PC-9 (cell line): Measurements from ENCODE around the gene ZSWIM3.

ENCODE experiments used
- EZH2 ChIP-seq: fragments of 200-600 bp; sonication (generic); IDR thresholded peaks from 2 replicates; pipeline ENCODE4 v1.8.0; 2017; ENCODE audit warnings: antibody characterized with exemption, low read depth
- TF ChIP-seq, protein P1 (sequence below): fragments of 200-600 bp; sonication (generic); conservative IDR thresholded peaks from 2 replicates; pipeline ENCODE4 v1.6.1; 2017; ENCODE audit warnings: mixed run types, antibody characterized with exemption, mild to moderate bottlenecking, moderate library complexity

DNA sequence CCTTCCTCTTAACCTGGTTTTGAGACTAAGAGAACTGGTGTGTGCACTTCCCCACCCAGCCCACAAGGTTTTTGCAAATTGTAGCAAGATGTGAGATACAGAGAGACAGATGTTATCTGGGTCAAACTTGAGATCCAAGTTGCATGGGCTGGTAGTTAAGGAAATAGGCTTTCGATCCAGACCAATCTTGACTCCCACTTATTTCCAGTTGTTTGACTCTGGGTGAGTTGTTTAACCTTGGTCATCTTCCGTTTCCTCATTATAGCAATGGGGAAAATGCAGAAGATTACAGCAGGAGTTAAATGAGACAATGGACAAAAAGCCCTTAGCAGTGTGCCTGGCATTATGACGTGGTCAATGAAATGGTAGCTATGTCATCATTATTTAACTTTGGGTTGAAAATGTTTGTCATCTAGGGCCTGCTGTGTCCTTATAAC is 22.1 kb upstream of the ZSWIM3 start:
- TF ChIP-seq, protein P1, sequence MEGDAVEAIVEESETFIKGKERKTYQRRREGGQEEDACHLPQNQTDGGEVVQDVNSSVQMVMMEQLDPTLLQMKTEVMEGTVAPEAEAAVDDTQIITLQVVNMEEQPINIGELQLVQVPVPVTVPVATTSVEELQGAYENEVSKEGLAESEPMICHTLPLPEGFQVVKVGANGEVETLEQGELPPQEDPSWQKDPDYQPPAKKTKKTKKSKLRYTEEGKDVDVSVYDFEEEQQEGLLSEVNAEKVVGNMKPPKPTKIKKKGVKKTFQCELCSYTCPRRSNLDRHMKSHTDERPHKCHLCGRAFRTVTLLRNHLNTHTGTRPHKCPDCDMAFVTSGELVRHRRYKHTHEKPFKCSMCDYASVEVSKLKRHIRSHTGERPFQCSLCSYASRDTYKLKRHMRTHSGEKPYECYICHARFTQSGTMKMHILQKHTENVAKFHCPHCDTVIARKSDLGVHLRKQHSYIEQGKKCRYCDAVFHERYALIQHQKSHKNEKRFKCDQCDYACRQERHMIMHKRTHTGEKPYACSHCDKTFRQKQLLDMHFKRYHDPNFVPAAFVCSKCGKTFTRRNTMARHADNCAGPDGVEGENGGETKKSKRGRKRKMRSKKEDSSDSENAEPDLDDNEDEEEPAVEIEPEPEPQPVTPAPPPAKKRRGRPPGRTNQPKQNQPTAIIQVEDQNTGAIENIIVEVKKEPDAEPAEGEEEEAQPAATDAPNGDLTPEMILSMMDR: no peak
- TF ChIP-seq EZH2: no peak
